Lower leg skin (tissue), 3 donors: ENCODE results near the gene GUCY1A1.

ENCODE experiments used
- CTCF ChIP-seq, 3 donors: fragments of 450-650 bp; IDR thresholded peaks; one replicate each; pipeline ENCODE4 v1.5.1; 2016; ENCODE audit warnings: antibody characterized with exemption in 3 of 3, mild to moderate bottlenecking in 3 of 3, moderate library complexity in 2 of 3
- POLR2A ChIP-seq, 2 donors: fragments of 450-650 bp; IDR thresholded peaks; one replicate each; pipeline ENCODE4 v1.6.1; 2016 to 2017; ENCODE audit warnings: antibody characterized with exemption in 2 of 2, mild to moderate bottlenecking in 1 of 2, moderate library complexity in 1 of 2

GRCh38 chr4:155639704-155640523 lies 26.7 kb upstream of the GUCY1A1 start:
- no peak for TF ChIP-seq POLR2A (IDR thresholded peaks at IDR 0.05)
- TF ChIP-seq CTCF (IDR thresholded peaks at IDR 0.05): no peak
